SU-DHL-6 (cell line): ENCODE data around the gene SOAT2.

Experiments
- H2AFZ ChIP-seq: fragments of 200-600 bp; sonication (generic); 2 replicates; pipeline ENCODE4 v1.6.1; 2014; ENCODE audit warnings: low read depth, mild to moderate bottlenecking, moderate library complexity, mixed read lengths, antibody characterized with exemption, low read length; ENCODE audit not compliant: severe bottlenecking
- H3F3A ChIP-seq: fragments of 200-600 bp; shearing (Covaris generic); 2 replicates; pipeline ENCODE4 v1.6.0; 2016; ENCODE audit warnings: antibody characterized with exemption, mild to moderate bottlenecking; ENCODE audit not compliant: insufficient read depth
- H3K27ac ChIP-seq: fragments of 200-600 bp; sonication (generic); 2 replicates; pipeline ENCODE4 v1.5.1; 2016; ENCODE audit warnings: low read depth, mild to moderate bottlenecking, low read length, moderate library complexity, mixed read lengths
- H3K27me3 ChIP-seq: fragments of 200-600 bp; sonication (generic), shearing (Covaris generic); 2 replicates; pipeline ENCODE4 v1.6.0; 2014; ENCODE audit warnings: mild to moderate bottlenecking, low read length
- H3K36me3 ChIP-seq: fragments of 200-600 bp; sonication (generic); 2 replicates; pipeline ENCODE4 v1.6.1; 2014; ENCODE audit warnings: mild to moderate bottlenecking, low read length, mixed read lengths
- H3K4me2 ChIP-seq: fragments of 300-600, 200-600 bp; shearing (Covaris generic), sonication (generic); 2 replicates; pipeline ENCODE4 v1.6.0; 2014; ENCODE audit warnings: low read length, low read depth, mild to moderate bottlenecking; ENCODE audit not compliant: poor library complexity, severe bottlenecking
- H3K4me3 ChIP-seq: fragments of 200-600 bp; sonication (generic); 2 replicates; pipeline ENCODE4 v1.5.1; 2014; ENCODE audit warnings: antibody characterized with exemption, low read length, mild to moderate bottlenecking, mixed read lengths; ENCODE audit not compliant: insufficient read depth, poor library complexity, severe bottlenecking
- H3K79me2 ChIP-seq: fragments of 200-600 bp; sonication (generic); 2 replicates; pipeline ENCODE4 v1.6.1; 2014; ENCODE audit warnings: mild to moderate bottlenecking, low read length, moderate library complexity; ENCODE audit not compliant: insufficient read depth
- H3K9ac ChIP-seq: fragments of 200-600 bp; sonication (generic); 2 replicates; pipeline ENCODE4 v1.7.0; 2014; ENCODE audit warnings: mild to moderate bottlenecking, low read length
- H3K9me2 ChIP-seq: fragments of 200-600 bp; sonication (generic); replicated peaks from 2 replicates; pipeline ENCODE4 v1.6.1; 2014; ENCODE audit warnings: low read length; ENCODE audit not compliant: insufficient read depth
- H3K9me3 ChIP-seq: fragments of 200-600 bp; sonication (generic); 2 replicates; pipeline ENCODE4 v1.6.1; 2014; ENCODE audit warnings: low read length, mixed read lengths; ENCODE audit not compliant: insufficient read depth
- H4K20me1 ChIP-seq: fragments of 200-600 bp; sonication (generic); 2 replicates; pipeline ENCODE4 v1.6.1; 2014; ENCODE audit warnings: low read depth, mild to moderate bottlenecking, antibody characterized with exemption, low read length, moderate library complexity, mixed read lengths
- CTCF ChIP-seq: fragments of 200-600 bp; sonication (generic); IDR thresholded peaks from one replicate; pipeline ENCODE4 v1.5.1; 2017; ENCODE audit warnings: antibody characterized with exemption, mild to moderate bottlenecking, low read length, moderate library complexity; ENCODE audit not compliant: insufficient read depth, poor library complexity, severe bottlenecking
- EZH2phosphoT487 ChIP-seq: fragments of 200-600 bp; sonication (generic), shearing (Covaris generic); conservative IDR thresholded peaks from 2 replicates; pipeline ENCODE4 v1.6.1; 2018; ENCODE audit warnings: mild to moderate bottlenecking, antibody characterized with exemption, low read length, moderate library complexity, mixed read lengths

SOAT2 gene, protein sequence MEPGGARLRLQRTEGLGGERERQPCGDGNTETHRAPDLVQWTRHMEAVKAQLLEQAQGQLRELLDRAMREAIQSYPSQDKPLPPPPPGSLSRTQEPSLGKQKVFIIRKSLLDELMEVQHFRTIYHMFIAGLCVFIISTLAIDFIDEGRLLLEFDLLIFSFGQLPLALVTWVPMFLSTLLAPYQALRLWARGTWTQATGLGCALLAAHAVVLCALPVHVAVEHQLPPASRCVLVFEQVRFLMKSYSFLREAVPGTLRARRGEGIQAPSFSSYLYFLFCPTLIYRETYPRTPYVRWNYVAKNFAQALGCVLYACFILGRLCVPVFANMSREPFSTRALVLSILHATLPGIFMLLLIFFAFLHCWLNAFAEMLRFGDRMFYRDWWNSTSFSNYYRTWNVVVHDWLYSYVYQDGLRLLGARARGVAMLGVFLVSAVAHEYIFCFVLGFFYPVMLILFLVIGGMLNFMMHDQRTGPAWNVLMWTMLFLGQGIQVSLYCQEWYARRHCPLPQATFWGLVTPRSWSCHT

GRCh38 chr12:53102883-53103807 is at the start of gene SOAT2:
TSS of gene SOAT2 (plus strand) at chr12:53103486. CDS start at chr12:53103578, 92 bp downstream.
- Histone ChIP-seq H3F3A (peaks cover 22% of the 10 kb centered on the region), H3K79me2 (no peaks in the 10 kb centered on the region), H3K9me2 (no peaks in the 10 kb centered on the region), H3K4me3 (peak within 1 kb of the TSS; percentile 40), H3K9ac (peak within 1 kb of the TSS; percentile 50), H2AFZ (peak within 1 kb of the TSS; percentile 29), H4K20me1 (no peaks in the 10 kb centered on the region), H3K9me3 (no peaks in the 10 kb centered on the region), H3K36me3 (no peaks in the 10 kb centered on the region), H3K4me2 (peak within 1 kb of the TSS; percentile 49), H3K27ac (peak within 1 kb of the TSS; percentile 87), H3K27me3 (no peaks in the 10 kb centered on the region)
- TF ChIP-seq EZH2phosphoT487 (no peak), CTCF (no peak)

- Histone ChIP-seq H3K4me2 (peak overlapping the region; percentile 60), H3K79me2 (no peaks in the 10 kb centered on the region), H3K9ac (peak overlapping the region; percentile 58), H3K4me3 (peak overlapping the region; percentile 93), H3K36me3 (no peaks in the 10 kb centered on the region), H2AFZ (peak overlapping the region; percentile 82), H3K27me3 (no peaks in the 10 kb centered on the region), H3F3A (peaks cover 6% of the 10 kb centered on the region), H4K20me1 (no peaks in the 10 kb centered on the region), H3K27ac (peak overlapping the region; percentile 12; the same call in 1 of the 2 replicates), H3K9me3 (no peaks in the 10 kb centered on the region), H3K9me2 (no peaks in the 10 kb centered on the region)
- TF ChIP-seq CTCF (no peak), EZH2phosphoT487 (no peak)
Measured at GRCh38 chr12:53054112-53054878, 49.0 kb upstream of the SOAT2 start.

GRCh38 chr12:53055471-53056266 is 47.6 kb upstream of the SOAT2 start:
- H3K79me2 ChIP-seq, result no peaks in the 10 kb centered on the region
- no peak for TF ChIP-seq CTCF
- TF ChIP-seq EZH2phosphoT487, result no peak
- no peak overlapping the region for H3K4me2 ChIP-seq
- H3K27me3 ChIP-seq, result no peaks in the 10 kb centered on the region
- no peaks in the 10 kb centered on the region for H4K20me1 ChIP-seq
- no peak overlapping the region for H2AFZ ChIP-seq
- H3K9me2 ChIP-seq, result no peaks in the 10 kb centered on the region
- no peak overlapping the region for H3K9ac ChIP-seq
- H3K9me3 ChIP-seq, result no peaks in the 10 kb centered on the region
- H3K4me3 ChIP-seq, result no peak overlapping the region
- H3F3A ChIP-seq, result peaks cover 6% of the 10 kb centered on the region
- H3K36me3 ChIP-seq, result no peaks in the 10 kb centered on the region
- H3K27ac ChIP-seq, result no peak overlapping the region
